NCI-H510A treated with DMSO at 0.1 percent for 48 hours (cell line): ENCODE data around the gene CHST12.
"Not testable (repeated sequence)": the region's sequence is repeated elsewhere in the genome, so short reads cannot be mapped to it uniquely, and the experiment has no call there.

Experiments used
- DNase-seq: peaks from one replicate; lab custom pipeline; 2025; lab: John Stamatoyannopoulos, UW

Gene CHST12

DNA sequence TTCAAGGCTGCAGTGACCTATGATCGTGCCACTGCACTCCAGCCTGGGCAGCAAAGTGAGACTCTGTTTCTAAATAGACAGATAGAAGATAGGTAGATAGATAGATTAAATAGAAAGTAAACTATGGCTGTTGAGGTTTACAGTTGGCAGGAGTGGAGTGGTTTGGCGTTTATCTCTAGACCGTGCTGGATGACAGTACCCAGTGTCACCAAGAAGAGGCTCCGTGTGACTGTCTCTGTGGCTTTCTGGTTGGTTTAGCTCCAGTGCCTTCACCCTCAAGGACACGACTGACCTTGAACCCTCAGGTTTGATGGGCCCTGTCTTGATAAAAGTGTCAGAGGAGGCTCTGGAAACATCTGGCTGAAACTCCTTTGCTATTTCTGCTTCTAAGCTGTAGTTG is 31.7 kb downstream of the CHST12 start:
- DNase-seq: no peak

DNA sequence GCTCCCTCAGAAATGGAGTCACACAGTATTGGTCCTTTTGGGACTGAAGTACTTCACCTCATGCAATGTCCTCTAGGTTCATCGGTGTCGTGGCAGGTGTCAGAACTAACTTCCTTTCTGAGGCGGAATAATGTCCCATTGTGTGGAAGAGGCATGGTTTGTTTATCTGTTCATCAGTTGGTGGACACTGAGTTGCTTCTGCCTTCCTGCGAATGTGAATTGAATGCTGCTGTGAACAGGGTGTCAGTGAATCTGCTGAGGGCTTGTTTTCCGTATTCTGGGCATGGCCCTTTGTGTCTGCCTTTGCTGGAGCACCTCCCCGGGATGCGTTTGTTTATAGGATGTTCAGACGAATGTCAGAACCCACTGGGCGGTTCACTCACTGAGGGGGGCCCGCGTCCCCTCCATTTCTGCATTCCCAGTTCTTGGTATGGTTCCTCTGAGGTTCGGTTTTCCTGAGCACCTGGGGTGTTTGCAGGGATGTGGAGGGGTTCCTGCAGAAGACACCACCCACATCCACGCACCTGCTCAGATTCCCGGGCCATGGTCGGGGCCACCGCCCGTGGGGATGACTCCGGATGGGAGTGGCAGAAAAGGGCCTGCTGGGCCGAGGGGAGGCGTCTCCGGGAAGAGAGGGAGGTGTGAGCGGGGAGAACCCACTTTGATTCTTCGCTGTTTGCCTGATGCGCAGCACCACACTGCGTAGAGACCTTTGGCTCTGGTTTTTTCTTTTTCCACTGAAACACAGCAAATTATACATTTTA is 33.1 kb downstream of the CHST12 start:
- DNase-seq: peak; percentile 46

DNA sequence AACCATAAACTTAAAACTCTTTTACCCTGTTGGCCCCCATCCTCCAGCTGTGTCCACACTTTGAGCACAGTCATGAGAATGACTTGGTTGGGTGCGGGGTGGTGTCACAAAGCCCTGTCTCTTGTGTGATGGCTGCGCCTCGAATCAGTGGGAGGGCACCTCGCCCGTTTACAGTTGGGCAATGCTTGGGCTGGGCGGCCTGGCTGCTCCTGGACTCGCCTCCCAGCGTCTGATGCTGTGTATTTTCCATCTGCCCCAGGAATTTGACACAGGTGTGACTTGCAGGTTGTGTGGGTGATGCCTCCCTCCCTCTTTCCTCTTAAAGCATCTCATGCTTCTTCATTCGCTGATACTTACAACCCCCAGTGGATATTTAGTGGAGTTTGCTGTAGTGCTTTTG is 33.7 kb downstream of the CHST12 start:
- DNase-seq: peak; percentile 71

DNA sequence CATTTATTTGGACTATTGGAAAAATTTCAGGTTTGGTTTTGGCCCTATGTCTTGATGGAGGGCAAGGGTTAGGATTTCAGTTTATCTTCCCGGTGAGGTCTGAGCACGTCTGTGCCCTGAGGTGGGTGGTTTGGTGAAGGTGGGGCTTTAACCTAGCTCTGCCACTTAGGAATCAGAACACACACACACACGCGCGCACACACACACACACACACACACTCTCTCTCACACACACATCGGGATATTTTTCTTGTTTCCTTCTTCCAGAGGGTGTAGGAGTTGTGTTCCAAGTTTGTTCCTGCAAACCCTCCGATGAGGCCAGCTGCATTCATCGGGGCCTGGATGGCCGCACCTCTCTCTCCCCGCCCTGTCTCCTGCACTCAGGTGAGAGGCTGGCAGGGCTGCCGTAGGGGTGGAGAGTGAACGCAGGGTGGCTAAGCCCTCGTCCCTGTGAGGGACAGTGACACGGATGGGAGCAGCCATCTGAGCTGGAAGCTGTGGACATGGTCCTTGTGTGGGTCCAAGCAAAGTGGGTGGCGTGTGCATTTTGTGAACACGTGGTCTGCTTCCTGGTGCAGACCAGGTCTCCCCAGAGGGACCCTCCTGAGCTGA is 34.2 kb downstream of the CHST12 start:
- peak; percentile 47 for DNase-seq

DNA sequence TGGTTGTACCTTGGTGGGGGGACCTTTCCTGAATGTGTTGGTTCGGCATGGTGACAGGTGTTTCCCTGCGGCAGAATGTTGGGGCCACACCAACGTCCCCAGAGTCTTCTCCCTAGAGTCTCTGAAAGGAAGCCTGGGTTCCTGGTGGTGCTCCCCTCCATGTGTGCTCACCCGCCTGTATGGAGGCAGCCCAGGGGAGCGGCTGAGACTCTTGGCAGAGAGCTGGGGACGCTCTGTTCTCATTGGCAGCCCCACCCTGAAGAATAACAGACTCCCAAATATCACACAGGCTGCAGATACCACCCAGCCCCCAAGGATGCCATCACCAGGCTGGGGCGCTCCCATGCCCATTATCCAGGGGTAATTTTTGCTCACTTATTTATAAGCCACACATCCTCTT is 34.8 kb downstream of the CHST12 start:
- DNase-seq: no peak

DNA sequence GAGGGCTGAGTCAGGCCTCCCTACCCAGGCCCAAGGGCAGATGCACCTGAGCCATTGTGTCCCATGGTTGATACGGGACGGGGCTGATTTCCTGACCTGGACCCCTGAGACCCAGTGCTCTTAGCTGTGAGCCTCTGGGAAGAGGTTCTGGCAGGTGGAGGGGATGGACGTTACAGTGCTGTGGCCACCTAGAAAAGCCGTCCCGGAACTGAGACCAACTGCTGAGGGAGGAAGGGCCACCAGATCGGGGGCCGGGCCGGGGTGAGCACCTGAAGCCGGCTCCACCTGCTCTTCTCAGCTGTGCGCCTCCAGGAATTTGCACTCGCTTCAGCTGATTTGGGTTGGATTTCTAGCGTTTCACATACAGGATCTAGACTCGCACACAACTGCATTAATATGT is 35.4 kb downstream of the CHST12 start:
- no peak for DNase-seq

DNA sequence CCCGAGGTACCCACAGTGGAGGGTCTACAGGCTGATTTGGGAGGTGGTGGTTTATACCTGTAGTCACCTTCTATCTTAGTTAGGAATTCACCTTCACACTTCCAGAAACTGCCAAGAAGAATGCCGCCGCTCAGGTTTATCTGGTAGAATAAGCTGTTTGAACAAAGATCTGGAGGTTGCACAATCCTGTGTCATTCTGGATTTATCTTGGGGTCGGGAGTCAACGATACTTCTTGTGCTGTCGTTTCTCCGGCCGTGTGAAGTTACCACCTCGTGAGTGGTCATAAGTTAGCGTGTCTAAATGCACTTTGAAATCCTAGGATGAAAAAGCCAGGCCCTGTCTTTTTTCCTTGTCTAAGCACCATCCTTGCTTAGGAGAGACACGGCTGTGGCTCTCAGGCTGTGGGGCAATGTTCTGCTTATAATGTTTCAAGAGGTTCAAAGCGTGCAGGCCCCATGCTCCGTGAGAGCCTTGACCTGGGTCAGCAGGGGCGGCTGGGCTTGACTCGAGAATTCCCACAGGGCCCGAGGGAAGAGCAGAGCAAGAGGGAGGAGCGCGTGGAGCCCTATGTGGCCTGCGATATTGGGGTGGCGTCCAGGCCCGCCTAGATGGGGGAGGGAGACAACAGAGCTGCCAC is 37.3 kb downstream of the CHST12 start:
- no peak for DNase-seq

DNA sequence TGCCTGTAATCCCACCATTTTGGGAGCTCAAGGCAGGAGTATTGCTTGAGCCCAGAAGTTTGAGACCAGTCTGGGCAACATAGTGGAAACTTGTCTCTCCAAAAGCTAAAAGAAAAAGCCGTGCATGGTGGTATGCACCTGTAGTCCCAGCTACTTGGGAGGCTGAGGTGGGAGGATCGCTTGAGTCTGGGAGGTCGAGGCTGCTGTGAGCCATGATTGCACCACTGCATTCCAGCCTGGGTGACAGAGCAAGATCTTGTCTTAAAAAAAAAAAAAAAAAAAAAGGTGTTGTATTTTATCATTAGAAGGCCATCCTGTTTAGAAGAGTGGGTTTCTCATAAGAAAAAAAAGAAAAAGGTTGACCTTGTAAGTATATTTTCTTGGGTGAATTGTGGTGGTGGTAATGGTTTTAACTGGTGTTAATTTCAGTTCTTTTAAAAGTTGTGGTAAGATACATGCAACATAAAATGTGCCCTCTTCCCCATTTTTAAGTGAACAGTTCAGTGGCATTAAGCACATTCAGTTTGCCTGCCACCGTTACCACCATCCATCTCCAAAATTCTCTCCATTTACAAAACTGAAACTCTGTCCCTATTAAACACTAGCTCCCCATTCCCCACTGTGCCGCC is 38.1 kb downstream of the CHST12 start:
- no peak for DNase-seq

DNA sequence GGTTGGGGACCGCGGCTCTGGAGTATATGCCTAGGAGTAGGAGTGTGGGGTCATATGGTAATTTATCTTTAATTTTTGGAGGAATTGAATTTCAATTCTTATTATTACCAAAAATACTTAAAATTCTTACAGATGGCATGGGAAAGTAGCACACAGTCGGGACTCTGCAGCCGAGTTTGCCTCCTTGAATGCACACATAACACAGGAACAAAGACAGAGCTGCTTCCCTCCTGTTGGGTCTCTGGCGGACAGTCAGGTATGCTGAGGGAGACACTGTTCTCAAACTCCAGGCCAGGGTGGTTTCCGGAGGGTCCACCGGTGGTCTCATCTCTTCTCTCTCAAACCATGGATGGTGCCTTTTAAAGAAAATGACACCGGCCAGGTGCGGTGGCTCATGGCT is 40.1 kb downstream of the CHST12 start:
- no peak for DNase-seq

DNA sequence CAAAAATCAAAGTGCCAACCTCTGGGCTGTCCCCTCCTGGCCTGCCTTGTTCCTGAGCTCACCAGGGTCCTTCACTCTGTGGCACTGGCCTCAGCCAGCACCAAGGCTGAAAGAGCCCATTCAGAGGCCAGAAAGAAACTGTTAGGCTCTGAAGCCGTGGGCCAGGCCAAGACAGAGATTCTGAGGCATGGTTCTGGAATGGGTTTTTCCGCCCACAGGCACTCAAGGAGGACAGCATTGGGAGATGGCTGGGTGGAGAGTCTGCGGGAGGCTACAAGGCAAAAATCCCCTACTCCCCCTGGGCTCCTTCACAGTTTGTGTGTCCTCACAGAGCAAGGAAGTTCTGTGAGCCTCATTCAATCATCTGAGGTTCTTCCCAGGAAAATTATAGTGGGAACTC is 41.1 kb downstream of the CHST12 start:
- DNase-seq: no peak

DNA sequence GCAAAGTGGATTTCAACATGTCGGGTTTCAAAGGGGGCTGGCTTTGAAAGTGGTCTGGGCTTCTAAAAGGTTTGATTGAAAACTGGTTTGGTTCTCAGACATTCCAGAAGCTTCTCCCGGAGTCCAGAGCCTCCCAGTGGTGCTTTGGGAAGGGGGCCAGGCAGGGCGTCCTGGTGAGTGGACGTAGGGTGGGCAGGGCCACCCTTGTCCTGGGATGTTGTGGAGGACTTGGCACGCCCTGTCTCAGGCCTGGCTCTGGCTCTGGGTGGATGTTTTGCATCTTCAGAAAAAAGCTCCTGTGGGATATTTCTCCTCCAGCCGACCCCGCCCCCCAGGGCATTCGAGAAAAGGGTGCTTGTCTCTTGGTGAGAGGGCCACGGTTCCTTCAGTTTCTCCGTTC is 41.6 kb downstream of the CHST12 start:
- no peak for DNase-seq

DNA sequence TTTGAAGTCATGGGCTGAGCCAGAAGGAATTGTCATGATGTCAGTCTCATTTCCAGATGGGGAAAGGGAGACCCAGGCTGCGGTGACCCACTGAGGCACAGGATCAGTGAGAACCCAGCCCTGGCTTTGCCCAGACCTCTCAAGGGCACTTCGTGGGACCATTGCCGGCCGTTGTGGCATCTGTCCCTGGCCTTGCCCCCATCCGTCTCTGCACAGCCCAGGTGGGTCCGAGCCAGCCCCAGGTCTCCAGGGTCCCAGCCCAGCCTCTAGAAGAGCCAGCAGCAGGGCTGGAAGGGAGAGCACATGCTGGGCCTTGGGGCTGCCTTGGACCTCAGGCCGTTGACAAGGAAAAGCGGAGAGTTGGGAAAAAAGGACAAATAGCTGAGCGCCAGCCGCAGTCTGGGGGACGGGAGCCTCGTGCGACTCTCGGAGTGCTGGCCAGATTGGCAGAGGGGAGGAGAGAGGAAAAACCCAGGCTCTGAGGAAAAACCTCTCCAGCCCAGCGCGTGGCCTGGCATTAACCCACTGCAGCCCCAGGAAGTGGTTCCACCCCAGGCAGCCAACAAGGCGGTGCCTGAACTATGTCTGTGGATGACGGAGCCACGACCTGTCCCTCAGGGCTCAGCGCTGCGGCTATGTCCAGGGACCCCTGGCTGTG is 42.6 kb downstream of the CHST12 start:
- no peak for DNase-seq

DNA sequence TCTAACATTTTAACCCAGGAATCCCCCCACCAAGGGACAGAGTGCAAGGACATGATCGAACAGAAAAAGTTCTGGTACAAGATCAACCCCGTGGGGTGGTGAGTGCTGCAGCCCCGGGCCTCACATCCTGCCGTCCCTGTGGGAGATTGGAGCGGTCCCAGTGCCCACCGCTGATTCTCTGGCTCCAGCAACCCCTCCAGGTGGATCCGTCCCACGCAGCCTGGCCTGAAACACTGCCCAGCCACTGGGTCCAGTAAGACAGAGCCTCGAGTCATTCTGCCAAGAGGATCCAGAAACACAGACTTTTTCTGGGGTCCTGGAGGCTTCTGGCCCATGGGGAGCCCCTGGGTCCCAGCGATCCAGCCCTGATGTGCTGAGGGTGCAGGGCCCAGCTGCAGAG is 43.3 kb downstream of the CHST12 start:
- DNase-seq: no peak

DNA sequence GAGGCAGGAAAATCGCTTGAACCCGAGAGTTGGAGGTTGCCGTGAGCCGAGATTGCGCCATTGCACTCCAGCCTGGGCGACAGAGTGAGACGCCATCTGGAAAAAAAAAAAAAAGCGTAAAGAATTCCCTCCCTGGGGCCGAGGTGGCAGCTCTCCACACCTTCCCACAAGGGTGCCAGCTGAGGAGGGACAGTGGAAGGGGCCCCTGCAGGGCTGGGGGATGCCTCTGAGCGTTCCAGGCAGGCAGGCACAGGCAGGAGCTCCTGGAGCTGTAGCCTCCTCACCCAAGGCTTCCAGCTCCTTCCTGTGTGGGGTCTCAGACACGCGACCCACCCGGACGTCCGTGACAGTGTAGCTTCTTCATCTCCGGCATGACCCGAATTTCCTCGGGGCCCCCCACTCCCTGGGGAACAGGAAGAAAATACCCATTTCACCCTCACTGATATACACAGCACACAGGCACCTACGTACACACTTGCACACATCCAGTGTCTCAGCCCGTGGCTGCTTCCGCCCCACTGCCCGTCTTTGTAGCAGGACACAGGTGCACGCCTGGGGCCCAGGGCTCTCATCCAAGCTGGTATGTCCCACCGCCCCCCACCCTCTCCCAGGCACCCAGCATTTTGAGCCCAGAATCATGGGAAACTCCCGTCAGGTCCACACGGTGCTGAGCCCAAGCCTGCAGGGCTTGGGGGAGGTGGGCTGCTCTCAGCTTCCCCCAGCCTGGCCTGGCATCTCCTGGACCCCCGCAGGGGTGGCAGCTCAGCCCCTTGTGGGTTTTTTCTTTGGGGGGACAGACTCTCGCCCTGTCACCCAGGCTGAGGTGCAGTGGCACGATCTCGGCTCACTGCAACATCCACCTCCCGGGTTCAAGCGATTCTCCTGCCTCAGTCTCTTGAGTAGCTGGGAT is 47.0 kb downstream of the CHST12 start:
- DNase-seq: no peak

DNA sequence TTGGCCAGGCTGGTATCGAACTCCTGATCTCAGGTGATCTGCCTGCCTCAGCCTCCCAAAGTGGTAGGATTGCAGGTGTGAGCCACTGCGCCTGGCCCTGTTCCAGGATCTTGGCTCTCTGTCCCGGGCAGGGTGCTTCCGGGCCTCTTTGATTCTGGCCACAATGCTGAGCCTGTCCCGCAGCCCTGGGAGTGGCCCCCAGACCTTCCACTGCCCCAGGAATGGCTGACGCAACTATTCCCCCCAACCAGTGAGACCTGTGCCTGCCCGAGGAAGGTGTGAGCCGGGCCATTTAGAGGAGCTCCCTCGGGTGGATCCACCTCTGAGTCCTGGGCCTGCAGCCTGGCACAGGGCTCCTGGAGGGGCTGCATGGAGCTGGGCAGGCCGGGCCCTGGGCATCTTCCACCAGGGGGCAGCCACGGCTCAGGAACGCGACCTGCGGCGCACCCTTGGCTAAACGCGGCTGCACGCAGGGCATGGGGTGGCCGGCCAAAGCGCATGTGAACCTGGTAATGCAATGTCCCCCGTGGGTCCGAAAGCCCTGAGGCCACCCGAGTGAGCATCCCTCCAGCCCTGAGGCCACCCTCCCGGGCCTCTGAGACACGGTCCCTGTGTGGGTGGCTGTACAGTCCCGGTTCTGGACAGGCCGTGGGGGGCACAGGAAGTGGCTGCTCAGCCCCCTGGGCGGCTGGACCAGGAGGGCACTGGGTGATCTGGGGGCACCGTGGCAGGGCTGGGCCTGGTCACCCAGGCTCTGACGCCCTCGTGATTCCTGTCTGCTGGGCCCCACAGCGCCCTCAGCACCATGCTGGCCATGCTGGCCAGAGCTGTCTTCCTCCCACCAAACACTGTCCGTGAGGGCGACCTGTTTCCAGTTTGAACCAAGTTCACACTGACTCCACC is 48.0 kb downstream of the CHST12 start:
- peak; percentile 93 for DNase-seq

DNA sequence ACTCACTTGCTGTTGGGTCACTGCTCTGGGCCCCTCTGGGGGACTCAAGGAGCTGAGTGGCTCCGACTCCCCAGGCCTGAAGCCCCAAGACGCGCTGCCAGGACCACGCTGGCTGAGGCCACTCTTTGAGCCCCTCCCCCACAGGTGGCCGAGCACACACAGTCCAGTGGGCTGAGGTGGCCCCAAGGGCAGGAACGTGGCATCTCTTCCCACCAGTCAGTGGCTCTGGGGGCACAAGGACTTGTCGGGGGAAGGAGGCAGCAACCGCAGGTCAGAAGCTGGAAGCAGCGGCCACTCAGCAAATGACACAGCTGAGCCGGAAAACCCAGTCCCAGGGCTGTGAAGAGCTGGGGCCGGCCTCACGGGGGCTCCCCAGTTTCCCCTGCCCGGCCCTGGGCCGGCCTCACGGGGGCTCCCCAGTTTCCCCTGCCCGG is 48.7 kb downstream of the CHST12 start:
- no peak for DNase-seq

DNA sequence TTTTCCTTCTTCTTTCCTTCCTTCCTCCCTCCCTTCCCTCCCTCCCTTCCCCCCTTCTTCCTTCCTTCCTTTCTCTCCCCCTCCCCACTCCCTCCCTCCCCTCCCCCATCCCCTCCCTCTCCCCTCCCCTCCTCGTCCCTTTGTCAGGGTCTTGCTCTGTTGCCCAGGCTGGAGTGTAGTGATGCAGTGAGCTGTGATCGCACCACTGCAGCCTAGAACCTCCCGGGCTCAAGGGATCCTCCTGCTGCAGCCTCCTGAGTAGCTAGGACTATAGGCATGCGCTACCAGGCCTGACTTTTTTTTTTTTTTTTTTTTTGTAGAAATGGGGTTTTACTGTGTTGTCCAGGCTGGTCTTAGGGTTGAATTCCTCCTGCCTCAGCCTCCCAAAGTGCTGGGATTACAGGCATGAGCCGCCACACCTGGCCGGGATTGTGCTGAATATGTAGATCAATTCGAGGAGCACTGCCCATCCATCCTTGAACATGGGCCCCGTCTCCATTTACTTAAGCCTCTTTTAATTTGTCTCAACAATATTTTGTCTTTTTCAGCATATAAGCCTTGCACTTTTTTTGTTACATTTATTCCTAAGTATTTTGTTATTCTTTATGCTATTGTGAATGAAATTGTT is 49.3 kb downstream of the CHST12 start:
- no peak for DNase-seq

DNA sequence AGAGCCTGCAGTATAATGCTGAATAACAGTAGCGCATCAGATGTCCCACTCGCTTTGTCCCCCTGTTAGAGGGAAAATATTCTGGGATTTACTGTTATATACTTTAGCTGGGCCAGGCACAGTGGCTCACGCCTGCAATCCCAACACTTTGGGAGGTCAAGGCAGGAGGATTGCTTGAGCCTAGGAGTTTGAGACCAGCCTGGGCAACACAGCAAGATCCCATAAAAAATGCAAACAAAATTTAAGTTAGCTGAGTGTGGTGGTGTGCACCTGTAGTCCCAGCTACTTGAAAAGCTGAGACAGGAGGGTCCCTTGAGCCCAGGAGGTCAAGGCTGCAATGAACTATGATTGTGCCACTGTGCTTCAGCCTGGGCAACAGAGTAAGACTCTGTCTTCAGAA is 50.4 kb downstream of the CHST12 start:
- DNase-seq: not testable (repeated sequence)

DNA sequence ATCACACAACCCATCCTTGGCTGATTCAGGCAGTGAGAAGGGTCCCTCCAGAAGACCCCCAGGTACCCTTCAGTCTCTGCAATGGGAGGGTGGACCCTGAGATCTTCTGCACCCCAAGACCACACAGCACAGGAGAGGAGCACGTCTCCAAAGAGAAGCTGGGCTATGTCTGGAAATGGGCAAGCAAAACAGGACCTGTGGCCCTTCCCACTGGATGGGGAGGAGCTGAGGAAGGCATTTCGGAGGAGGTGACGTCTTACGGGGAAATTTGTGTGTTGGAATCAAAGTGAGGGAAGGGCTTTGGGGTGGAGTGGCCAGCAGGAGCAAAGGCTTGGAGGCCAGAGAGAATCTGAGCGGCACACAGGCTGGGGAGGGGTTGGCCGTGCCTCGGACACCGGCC is 56.3 kb downstream of the CHST12 start:
- no peak for DNase-seq

DNA sequence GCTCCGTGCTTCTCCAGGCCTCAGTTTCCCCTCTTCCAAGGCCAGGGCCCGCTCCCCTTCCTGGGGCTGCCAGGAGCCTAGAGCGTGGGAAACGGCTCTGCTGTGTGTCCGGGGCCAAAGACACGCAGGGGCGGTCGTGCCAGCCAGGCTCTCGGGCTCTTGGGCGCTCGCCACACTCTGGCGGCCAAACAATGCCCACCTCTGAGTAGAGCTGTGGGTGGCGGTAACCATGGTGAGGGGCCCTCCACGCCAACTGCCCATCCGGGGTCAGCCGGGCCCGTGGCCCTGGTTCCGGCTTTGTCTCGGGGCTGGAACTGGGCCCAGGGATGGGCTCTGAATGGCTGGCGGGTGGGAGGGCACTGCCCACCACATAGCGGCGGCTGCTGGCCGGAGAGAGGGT is 56.8 kb downstream of the CHST12 start:
- DNase-seq: no peak
